ENCODE measurements around the gene SH2D1A.

- TF ChIP-seq ARNT (IDR thresholded peaks at IDR 0.05) (no peak), BHLHE40 (IDR thresholded peaks at IDR 0.05; ENCODE audit: borderline replicate concordance) (no peak), SUZ12 (IDR thresholded peaks at IDR 0.05) (no peak), HDGF (IDR thresholded peaks at IDR 0.05; ENCODE audit: borderline replicate concordance) (no peak), LEF1 (IDR thresholded peaks at IDR 0.05; ENCODE audit: borderline replicate concordance) (no peak), SP1 (IDR thresholded peaks at IDR 0.05) (no peak), FOXA1 (IDR thresholded peaks at IDR 0.05) (no peak), ELF4 (IDR thresholded peaks at IDR 0.05) (no peak), FOXK2 (IDR thresholded peaks at IDR 0.05) (no peak), PKNOX1 (IDR thresholded peaks at IDR 0.05) (no peak), L3MBTL2 (conservative IDR thresholded peaks at IDR 0.05) (no peak)
These were observed at the start of gene SH2D1A for GRCh38 chrX:124346117-124346876.

Data from HEK293T (cell line).